ENCODE measurements around the gene RASGRF1. TPM values are rescaled to one million over a fixed set of nuclear protein-coding genes. Genes with fewer than 3 reads are reported as not detected.

RASGRF1 gene
- total RNA-seq, 4 donors from 2014 or later = not detected

- no peaks in the 10 kb centered on the region for H3K27me3 ChIP-seq
- no peak overlapping the region for H3K27ac ChIP-seq
- intact Hi-C loops (cut with DNase I; ENCODE audit: low total_unique reads) = no loop called here
- TF ChIP-seq, protein P1, sequence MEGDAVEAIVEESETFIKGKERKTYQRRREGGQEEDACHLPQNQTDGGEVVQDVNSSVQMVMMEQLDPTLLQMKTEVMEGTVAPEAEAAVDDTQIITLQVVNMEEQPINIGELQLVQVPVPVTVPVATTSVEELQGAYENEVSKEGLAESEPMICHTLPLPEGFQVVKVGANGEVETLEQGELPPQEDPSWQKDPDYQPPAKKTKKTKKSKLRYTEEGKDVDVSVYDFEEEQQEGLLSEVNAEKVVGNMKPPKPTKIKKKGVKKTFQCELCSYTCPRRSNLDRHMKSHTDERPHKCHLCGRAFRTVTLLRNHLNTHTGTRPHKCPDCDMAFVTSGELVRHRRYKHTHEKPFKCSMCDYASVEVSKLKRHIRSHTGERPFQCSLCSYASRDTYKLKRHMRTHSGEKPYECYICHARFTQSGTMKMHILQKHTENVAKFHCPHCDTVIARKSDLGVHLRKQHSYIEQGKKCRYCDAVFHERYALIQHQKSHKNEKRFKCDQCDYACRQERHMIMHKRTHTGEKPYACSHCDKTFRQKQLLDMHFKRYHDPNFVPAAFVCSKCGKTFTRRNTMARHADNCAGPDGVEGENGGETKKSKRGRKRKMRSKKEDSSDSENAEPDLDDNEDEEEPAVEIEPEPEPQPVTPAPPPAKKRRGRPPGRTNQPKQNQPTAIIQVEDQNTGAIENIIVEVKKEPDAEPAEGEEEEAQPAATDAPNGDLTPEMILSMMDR (IDR thresholded peaks at IDR 0.05 in 4 of 5, conservative IDR thresholded peaks at IDR 0.05 in 1 of 5) = no peak
- no peak for TF ChIP-seq POLR2A (IDR thresholded peaks at IDR 0.05)
- no peak overlapping the region for H3K4me3 ChIP-seq
- no peaks in the 10 kb centered on the region for H3K9me3 ChIP-seq
- H3K36me3 ChIP-seq = no peaks in the 10 kb centered on the region
- H3K4me1 ChIP-seq = no peaks in the 10 kb centered on the region
- in situ Hi-C loops (cut with MboI; ENCODE audit: low sequenced_read_pairs in 4 of 4) = no loop called here
- DNase-seq (no peak), ATAC-seq (no peak)
These were observed 66.7 kb downstream of the RASGRF1 start for GRCh38 chr15:79023918-79024317.

DNA sequence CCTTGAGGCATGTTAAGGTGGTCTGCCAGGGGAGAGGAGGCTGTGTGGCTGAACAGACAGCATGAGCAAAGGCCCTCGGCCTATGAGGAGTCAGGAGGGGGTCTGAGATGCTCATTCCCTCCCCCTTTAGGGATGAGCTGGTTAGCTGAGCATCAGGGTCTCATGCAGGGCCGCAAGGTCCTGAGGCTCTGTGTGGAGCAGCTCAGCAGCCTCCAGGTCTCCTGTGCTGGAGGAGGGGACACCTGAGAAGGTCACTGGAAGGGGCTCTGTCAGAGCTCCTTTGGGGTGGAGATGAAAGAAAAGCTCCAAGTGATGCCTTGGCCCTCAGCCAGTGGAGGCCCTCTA lies 67.1 kb downstream of the RASGRF1 start:
- TF ChIP-seq, protein P1 (IDR thresholded peaks at IDR 0.05 in 4 of 5, conservative IDR thresholded peaks at IDR 0.05 in 1 of 5) = no peak
- no peak for TF ChIP-seq POLR2A (IDR thresholded peaks at IDR 0.05)
- H3K27me3 ChIP-seq = no peaks in the 10 kb centered on the region
- no peaks in the 10 kb centered on the region for H3K4me1 ChIP-seq
- no peak overlapping the region for H3K27ac ChIP-seq
- H3K36me3 ChIP-seq = no peaks in the 10 kb centered on the region
- DNase-seq = no peak
- H3K9me3 ChIP-seq = no peaks in the 10 kb centered on the region
- in situ Hi-C loops (cut with MboI; ENCODE audit: low sequenced_read_pairs in 4 of 4) (no loop called here), intact Hi-C loops (cut with DNase I; ENCODE audit: low total_unique reads) (no loop called here)
- H3K4me3 ChIP-seq = no peak overlapping the region
- no peak for ATAC-seq

- Histone ChIP-seq H3K27me3 (no peaks in the 10 kb centered on the region), H3K4me1 (no peaks in the 10 kb centered on the region), H3K27ac (no peak overlapping the region), H3K36me3 (no peaks in the 10 kb centered on the region), H3K9me3 (no peaks in the 10 kb centered on the region), H3K4me3 (no peak overlapping the region)
- intact Hi-C loops (cut with DNase I; ENCODE audit: low total_unique reads) = no loop called here
- in situ Hi-C loops (cut with MboI; ENCODE audit: low sequenced_read_pairs in 4 of 4) = no loop called here
- TF ChIP-seq, protein P1 (IDR thresholded peaks at IDR 0.05 in 4 of 5, conservative IDR thresholded peaks at IDR 0.05 in 1 of 5) = no peak
- no peak for TF ChIP-seq POLR2A (IDR thresholded peaks at IDR 0.05)
- DNase-seq (no peak), ATAC-seq (no peak)
These were observed 71.6 kb downstream of the RASGRF1 start for GRCh38 chr15:79018960-79019359.

GRCh38 chr15:79017953-79018352 lies 72.6 kb downstream of the RASGRF1 start:
- no peak for ATAC-seq
- H3K27me3 ChIP-seq = no peaks in the 10 kb centered on the region

More at GRCh38 chr15:79017953-79018352, 72.6 kb downstream of the RASGRF1 start:
- Histone ChIP-seq H3K36me3 (no peaks in the 10 kb centered on the region), H3K4me3 (no peak overlapping the region), H3K9me3 (no peaks in the 10 kb centered on the region), H3K27ac (no peak overlapping the region), H3K4me1 (no peaks in the 10 kb centered on the region)
- intact Hi-C loops (cut with DNase I; ENCODE audit: low total_unique reads) = no loop called here
- TF ChIP-seq POLR2A (IDR thresholded peaks at IDR 0.05) = no peak
- TF ChIP-seq, protein P1 (IDR thresholded peaks at IDR 0.05 in 4 of 5, conservative IDR thresholded peaks at IDR 0.05 in 1 of 5) = no peak
- DNase-seq = no peak
- in situ Hi-C loops (cut with MboI; ENCODE audit: low sequenced_read_pairs in 4 of 4) = no loop called here
